ENCODE measurements around the gene RGS6.

Gene RGS6

GRCh38 chr14:72546344-72547016 is 614.3 kb downstream of the RGS6 start:
- DNase-seq (ENCODE audit: low read depth in 3 of 3, low spot score in 1 of 3), result no peak

GRCh38 chr14:72547999-72548398 is 615.8 kb downstream of the RGS6 start:
- no peak for DNase-seq (ENCODE audit: low read depth in 3 of 3, low spot score in 1 of 3)

DNA sequence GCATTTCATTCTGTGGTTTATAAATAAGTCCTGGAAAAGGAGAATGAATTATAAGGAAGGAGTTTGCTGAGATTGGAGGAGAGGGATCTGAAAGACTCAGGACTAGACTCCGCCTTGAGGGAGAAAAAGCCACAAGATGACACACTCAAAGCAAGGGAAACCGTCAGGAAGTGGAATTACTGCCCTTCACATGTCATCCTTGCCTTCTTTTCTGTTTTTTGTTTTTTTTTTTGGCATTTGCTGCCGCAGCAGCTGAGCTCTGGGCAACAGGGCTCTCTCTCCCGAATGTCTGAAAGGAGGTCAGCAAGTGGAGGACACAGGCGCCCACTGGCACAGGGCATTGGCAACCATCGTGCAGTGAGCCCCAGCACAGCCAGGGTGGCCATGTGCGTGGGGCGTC is 616.8 kb downstream of the RGS6 start:
- DNase-seq (ENCODE audit: low read depth in 3 of 3, low spot score in 1 of 3), result no peak

DNA sequence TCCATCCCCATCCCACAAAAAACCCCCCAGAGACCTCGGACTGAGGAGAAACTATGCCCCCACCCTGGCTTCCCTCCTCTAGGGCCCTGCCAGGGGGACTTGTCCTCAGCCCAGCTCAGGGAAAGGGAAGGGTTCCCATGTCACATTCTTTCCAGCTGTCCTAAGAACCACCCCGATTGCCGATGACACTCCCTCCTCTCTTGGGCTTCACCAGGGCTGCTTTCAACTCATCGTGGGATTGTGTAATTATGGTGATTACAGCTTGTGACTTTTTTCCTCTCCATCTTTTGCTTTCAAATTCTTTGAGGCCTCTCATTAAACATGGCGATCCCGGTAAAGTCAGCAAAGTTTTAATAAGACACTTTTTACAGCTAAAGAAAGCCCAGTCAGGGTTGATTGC is 617.6 kb downstream of the RGS6 start:
- DNase-seq (ENCODE audit: low read depth in 3 of 3, low spot score in 1 of 3), result no peak

GRCh38 chr14:72550513-72550912 is 618.3 kb downstream of the RGS6 start:
- no peak for DNase-seq (ENCODE audit: low read depth in 3 of 3, low spot score in 1 of 3)

DNA sequence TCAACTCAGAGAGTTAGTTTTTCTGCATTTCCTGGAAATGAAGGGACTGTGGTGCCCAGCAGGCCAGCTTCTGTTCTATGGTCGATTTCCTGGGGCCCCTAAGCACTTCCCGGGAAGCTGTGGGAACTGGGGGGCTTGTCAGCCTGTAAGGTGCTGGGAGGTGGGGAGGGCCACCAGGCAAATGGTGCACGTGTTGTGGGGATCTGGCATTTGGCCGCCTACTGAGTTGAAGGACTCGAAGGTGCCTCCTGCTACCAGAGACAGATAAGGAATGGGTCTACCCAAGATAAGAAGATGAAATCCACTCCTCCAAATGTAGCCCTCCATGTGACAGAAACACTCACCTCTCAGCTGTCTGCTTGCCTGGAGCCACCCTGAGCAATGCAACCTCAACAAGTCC is 620.0 kb downstream of the RGS6 start:
- DNase-seq (ENCODE audit: low read depth in 3 of 3, low spot score in 1 of 3), result no peak

- DNase-seq (ENCODE audit: low read depth in 3 of 3, low spot score in 1 of 3), result no peak
Observed at GRCh38 chr14:72553161-72553560, 620.9 kb downstream of the RGS6 start.

- no peak for DNase-seq (ENCODE audit: low read depth in 3 of 3, low spot score in 1 of 3)
Observed at GRCh38 chr14:72553656-72554055, 621.4 kb downstream of the RGS6 start.

- DNase-seq (ENCODE audit: low read depth in 3 of 3, low spot score in 1 of 3), result no peak
Observed at GRCh38 chr14:72554401-72554800, 622.2 kb downstream of the RGS6 start.

GRCh38 chr14:72554994-72555608 is 622.9 kb downstream of the RGS6 start:
- no peak for DNase-seq (ENCODE audit: low read depth in 3 of 3, low spot score in 1 of 3)

DNA sequence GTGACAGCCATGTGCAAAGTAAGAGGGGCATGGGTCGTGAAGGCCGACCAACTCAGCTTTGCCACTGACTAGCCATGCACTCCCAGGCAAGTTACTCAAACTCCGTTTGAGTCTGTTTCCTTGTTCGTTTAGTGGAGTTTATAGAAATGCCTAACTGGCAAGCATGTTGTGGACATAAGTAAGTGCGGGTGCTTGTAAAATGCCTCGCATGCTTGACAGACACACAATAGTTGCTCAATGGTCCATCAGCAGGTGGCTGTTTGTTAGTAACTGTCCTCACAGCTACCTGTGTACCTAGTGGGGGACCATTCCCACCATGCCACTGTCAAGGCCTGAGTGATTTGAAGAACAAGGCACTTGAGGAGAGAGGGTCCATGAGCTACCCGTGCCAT is 623.4 kb downstream of the RGS6 start:
- no peak for DNase-seq (ENCODE audit: low read depth in 3 of 3, low spot score in 1 of 3)

DNA sequence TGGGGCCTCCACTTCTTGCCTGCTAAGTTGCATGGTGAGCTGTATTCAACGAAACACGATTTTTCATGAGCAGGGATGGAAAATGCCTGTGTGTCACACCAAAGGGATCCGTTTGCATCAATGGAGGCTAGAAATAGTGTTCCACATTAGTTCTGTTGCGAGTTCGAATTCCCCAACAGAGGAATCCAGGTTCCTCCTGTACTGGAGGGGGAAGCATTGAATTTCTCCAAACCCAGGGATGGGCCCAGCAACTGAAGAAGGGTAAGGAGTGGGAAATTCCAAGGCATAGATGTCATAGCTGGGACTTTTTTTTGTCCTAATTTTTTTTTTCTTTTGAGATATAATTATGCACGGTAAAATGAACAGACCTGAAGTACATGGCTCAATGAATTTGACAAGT is 625.4 kb downstream of the RGS6 start:
- DNase-seq (ENCODE audit: low read depth in 3 of 3, low spot score in 1 of 3), result no peak

- no peak for DNase-seq (ENCODE audit: low read depth in 3 of 3, low spot score in 1 of 3)
Observed at GRCh38 chr14:72558721-72559120, 626.5 kb downstream of the RGS6 start.

DNA sequence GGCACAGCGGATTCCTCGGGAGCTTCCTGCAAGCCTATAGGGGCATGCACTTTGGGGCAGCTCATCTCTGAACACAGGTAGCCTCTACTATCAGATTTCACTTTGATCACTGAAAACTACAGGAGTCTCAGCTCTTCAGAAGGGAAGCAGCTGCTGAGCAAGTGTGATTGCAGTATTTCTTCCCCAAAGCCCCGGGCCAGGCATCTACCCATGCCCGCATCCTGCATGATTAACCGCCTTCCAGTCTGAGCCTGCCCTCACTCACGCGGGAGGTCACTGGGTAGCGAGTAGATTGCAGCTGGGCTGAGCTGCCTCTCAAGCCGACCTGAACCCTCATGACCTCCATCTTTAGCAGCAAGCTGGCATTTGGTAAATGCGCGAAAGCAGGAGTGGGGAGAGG is 627.0 kb downstream of the RGS6 start:
- no peak for DNase-seq (ENCODE audit: low read depth in 3 of 3, low spot score in 1 of 3)

- DNase-seq (ENCODE audit: low read depth in 3 of 3, low spot score in 1 of 3), result no peak
Observed at GRCh38 chr14:72559669-72560255, 627.5 kb downstream of the RGS6 start.

DNA sequence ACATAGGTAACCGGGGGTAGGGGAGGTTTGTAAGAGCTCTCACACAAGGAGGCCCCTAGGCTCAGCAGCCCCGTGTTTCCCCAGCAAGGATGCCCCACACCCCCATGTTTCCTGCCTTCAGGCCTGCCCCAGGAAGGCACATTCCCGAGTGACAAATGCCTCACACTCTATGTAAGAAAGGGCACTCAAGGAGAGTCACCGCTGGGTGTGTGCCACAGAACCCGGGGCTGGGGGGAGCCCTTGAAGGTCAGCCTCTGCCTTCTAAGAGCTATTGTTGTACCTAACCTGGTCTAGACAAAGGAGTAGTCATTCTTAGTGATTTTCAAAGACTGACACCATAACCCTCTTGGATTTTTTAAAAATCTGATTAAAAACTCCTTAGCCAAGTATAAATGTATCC is 628.1 kb downstream of the RGS6 start:
- DNase-seq (ENCODE audit: low read depth in 3 of 3, low spot score in 1 of 3), result no peak

- DNase-seq (ENCODE audit: low read depth in 3 of 3, low spot score in 1 of 3), result no peak
Observed at GRCh38 chr14:72560889-72561493, 628.8 kb downstream of the RGS6 start.

- DNase-seq (ENCODE audit: low read depth in 3 of 3, low spot score in 1 of 3), result no peak
Observed at GRCh38 chr14:72562300-72562699, 630.1 kb downstream of the RGS6 start.

GRCh38 chr14:72563676-72564075 is 631.4 kb downstream of the RGS6 start:
- DNase-seq (ENCODE audit: low read depth in 3 of 3, low spot score in 1 of 3), result no peak

- no peak for DNase-seq (ENCODE audit: low read depth in 3 of 3, low spot score in 1 of 3)
Observed at GRCh38 chr14:72565149-72565559, 632.9 kb downstream of the RGS6 start.

DNA sequence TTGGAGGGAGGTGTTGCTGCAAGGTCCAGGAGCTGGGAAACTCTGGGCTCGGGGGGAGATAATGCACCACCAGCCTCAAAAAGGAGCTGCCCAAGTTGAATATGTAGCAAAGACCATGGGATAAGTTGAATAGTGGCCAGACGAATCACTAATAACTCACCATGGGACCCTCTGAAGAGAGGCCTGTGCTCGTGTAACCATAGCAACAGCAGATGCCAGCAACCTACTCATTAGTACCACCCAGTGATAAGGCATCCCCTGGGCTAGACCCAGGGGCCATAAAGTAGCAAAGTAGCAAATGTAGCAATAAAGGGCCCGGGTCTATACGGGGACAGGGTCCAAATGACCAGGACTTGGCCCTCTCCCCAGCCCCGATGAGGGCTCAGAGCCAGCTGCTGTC is 633.7 kb downstream of the RGS6 start:
- no peak for DNase-seq (ENCODE audit: low read depth in 3 of 3, low spot score in 1 of 3)

DNA sequence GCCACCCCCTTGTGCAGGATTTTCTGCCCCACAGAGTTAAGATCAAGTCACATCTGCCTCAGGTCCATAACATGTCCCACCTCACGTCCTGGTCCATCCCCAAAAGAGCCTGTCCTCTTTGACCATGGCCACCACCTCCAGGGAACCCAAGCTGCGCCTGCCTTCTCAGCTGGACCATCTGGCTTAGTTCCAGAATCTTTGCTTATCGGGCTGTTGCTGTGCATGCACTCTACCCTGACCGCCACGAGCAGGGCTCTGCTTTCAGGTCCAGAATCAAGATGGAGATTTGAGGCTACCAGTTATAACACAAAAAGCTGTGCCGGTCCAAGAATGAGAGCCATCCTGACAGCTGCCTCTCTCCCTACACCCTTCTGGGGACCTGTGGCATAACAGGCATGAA is 635.0 kb downstream of the RGS6 start:
- no peak for DNase-seq (ENCODE audit: low read depth in 3 of 3, low spot score in 1 of 3)
